ENCODE data around the gene IL6R. TPM values are rescaled to one million over a fixed set of nuclear protein-coding genes. Genes with fewer than 3 reads are reported as not detected.

The IL6R gene
- total and polyA plus RNA-seq, 8 donors: 1.9 to 73.9 (median 21.1) TPM

GRCh38 chr1:154503898-154504297 lies 98.8 kb downstream of the IL6R start:
- peaks cover 18 to 75% (median 39%) of the 10 kb centered on the region in 3 donors for H3K27me3 ChIP-seq
- H3K4me3 ChIP-seq: no peak overlapping the region
- peaks cover 15 to 21% (median 17%) of the 10 kb centered on the region in 4 donors for H3K4me1 ChIP-seq
- H3K27ac ChIP-seq: no peak overlapping the region
- intact Hi-C loops (cut with DNase I; ENCODE audit: low total_unique reads): no loop called here
- TF ChIP-seq EP300 (IDR thresholded peaks at IDR 0.05) (no peak), POLR2A (IDR thresholded peaks at IDR 0.05) (no peak), POLR2AphosphoS5 (IDR thresholded peaks at IDR 0.05) (no peak)
- TF ChIP-seq, protein P1, sequence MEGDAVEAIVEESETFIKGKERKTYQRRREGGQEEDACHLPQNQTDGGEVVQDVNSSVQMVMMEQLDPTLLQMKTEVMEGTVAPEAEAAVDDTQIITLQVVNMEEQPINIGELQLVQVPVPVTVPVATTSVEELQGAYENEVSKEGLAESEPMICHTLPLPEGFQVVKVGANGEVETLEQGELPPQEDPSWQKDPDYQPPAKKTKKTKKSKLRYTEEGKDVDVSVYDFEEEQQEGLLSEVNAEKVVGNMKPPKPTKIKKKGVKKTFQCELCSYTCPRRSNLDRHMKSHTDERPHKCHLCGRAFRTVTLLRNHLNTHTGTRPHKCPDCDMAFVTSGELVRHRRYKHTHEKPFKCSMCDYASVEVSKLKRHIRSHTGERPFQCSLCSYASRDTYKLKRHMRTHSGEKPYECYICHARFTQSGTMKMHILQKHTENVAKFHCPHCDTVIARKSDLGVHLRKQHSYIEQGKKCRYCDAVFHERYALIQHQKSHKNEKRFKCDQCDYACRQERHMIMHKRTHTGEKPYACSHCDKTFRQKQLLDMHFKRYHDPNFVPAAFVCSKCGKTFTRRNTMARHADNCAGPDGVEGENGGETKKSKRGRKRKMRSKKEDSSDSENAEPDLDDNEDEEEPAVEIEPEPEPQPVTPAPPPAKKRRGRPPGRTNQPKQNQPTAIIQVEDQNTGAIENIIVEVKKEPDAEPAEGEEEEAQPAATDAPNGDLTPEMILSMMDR (IDR thresholded peaks at IDR 0.05): no peak
- peaks cover 0 to 17% (median 10%) of the 10 kb centered on the region in 4 donors for H3K9me3 ChIP-seq
- no peaks in the 10 kb centered on the region for H3K36me3 ChIP-seq
- WGBS, 5 donors: 76 to 85% (median 80%) methylated on average over 5 of the region's 5 CpGs
- no peak for DNase-seq

DNA sequence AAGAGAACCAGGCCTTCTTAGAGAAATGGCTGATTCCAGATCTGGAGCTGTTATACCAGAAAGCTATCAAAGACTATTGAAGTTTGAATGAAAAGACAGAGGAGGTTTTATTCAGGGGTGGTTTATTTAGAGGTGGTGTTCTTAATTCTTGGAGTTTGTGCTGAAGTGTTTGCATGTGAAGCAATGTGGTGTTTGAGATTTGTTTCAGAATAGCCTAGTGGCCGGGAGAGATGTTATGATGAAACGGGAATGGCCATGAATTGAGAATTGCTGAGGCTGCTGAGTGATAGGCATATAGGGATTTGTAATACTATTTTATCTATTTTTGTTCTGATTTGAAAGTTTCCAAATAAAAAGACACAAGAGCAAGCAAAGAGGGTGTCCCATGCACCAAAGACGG lies 107.6 kb downstream of the IL6R start:
- H3K36me3 ChIP-seq: no peaks in the 10 kb centered on the region
- H3K27ac ChIP-seq: no peak overlapping the region
- H3K4me3 ChIP-seq: no peak overlapping the region
- H3K27me3 ChIP-seq: peaks cover 0 to 13% (median 0%) of the 10 kb centered on the region in 3 donors
- TF ChIP-seq POLR2A (IDR thresholded peaks at IDR 0.05) (no peak), POLR2AphosphoS5 (IDR thresholded peaks at IDR 0.05) (no peak), EP300 (IDR thresholded peaks at IDR 0.05) (no peak)
- TF ChIP-seq, protein P1 (IDR thresholded peaks at IDR 0.05): no peak
- H3K9me3 ChIP-seq: no peaks in the 10 kb centered on the region
- WGBS, 5 donors: 84 to 93% (median 90%) methylated on average over 3 of the region's 3 CpGs
- DNase-seq: no peak
- no peaks in the 10 kb centered on the region for H3K4me1 ChIP-seq
- intact Hi-C loops (cut with DNase I; ENCODE audit: low total_unique reads): no loop called here

DNA sequence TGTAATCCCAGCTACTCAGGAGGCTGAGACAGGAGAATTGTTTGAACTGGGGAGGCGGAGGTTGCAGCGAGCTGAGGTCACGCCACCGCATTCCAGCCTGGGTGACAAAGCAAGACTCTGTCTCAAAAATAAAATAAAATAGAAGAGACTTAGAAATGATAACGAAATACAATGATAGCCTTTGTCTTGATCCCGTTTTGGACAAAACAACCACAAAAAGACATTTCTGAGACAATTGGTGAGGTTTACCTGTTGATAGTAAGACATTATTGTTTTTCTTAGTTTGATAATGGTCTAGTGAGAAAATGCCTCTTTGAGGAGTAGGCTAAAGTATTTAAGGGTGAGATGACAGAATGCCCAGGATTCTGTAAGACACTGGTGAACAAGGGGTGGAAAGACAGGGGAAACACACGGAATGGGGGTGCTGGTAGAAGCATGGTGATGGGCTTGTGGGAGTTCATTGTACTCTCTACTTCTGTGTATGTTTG lies 109.0 kb downstream of the IL6R start:
- Histone ChIP-seq H3K27me3 (peaks cover 0 to 13% (median 0%) of the 10 kb centered on the region in 3 donors), H3K27ac (no peak overlapping the region), H3K36me3 (no peaks in the 10 kb centered on the region), H3K9me3 (no peaks in the 10 kb centered on the region), H3K4me1 (no peaks in the 10 kb centered on the region), H3K4me3 (no peak overlapping the region)
- no peak for DNase-seq
- TF ChIP-seq POLR2A (IDR thresholded peaks at IDR 0.05) (no peak), POLR2AphosphoS5 (IDR thresholded peaks at IDR 0.05) (no peak), EP300 (IDR thresholded peaks at IDR 0.05) (no peak)
- TF ChIP-seq, protein P1 (IDR thresholded peaks at IDR 0.05): no peak
- intact Hi-C loops (cut with DNase I; ENCODE audit: low total_unique reads): no loop called here
- WGBS, 5 donors: 72 to 80% (median 76%) methylated on average over 7 of the region's 7 CpGs

- intact Hi-C loops (cut with DNase I; ENCODE audit: low total_unique reads): no loop called here
- TF ChIP-seq EP300 (IDR thresholded peaks at IDR 0.05) (no peak), POLR2AphosphoS5 (IDR thresholded peaks at IDR 0.05) (no peak), POLR2A (IDR thresholded peaks at IDR 0.05) (no peak)
- TF ChIP-seq, protein P1 (IDR thresholded peaks at IDR 0.05): no peak
- H3K36me3 ChIP-seq: no peaks in the 10 kb centered on the region
- H3K27me3 ChIP-seq: peaks cover 0 to 5% (median 0%) of the 10 kb centered on the region in 3 donors
- no peak for DNase-seq
- no peak overlapping the region for H3K4me3 ChIP-seq
- no peak overlapping the region for H3K27ac ChIP-seq
- WGBS, 5 donors: 88 to 96% (median 92%) methylated on average over 11 of the region's 11 CpGs
- no peaks in the 10 kb centered on the region for H3K9me3 ChIP-seq
- peaks cover 0 to 9% (median 2%) of the 10 kb centered on the region in 4 donors for H3K4me1 ChIP-seq
These were observed 112.5 kb downstream of the IL6R start for GRCh38 chr1:154517661-154518060.

Other genes starting within 250 kb of the IL6R start
- 100 to 1,000 TPM in 4 of 5 donors, 10 to 100 TPM in 1; 32.7 to 293 (median 214) TPM for gene TPM3, start 213.2 kb upstream of the IL6R start, total RNA-seq
- 100 to 1,000 TPM; 101 to 364 (median 159) TPM for gene TPM3, start 213.2 kb upstream of the IL6R start, polyA plus RNA-seq
- gene CFAP141, start 199.0 kb upstream of the IL6R start, total RNA-seq: not detected
- not detected for gene CFAP141, start 199.0 kb upstream of the IL6R start, polyA plus RNA-seq
- gene UBAP2L, start 184.4 kb upstream of the IL6R start, total RNA-seq: 100 to 1,000 TPM in 2 of 5 donors, 10 to 100 TPM in 3; 25.2 to 109 (median 90.6) TPM
- gene UBAP2L, start 184.4 kb upstream of the IL6R start, polyA plus RNA-seq: 10 to 100 TPM; 41.1 to 44.8 (median 43.4) TPM
- 100 to 1,000 TPM in 1 of 5 donors, 10 to 100 TPM in 4; 36.2 to 167 (median 61.0) TPM for gene HAX1, start 132.7 kb upstream of the IL6R start, total RNA-seq
- 100 to 1,000 TPM; 100 to 136 (median 120) TPM for gene HAX1, start 132.7 kb upstream of the IL6R start, polyA plus RNA-seq
- gene AQP10, start 84.2 kb upstream of the IL6R start, total RNA-seq: not detected
- not detected for gene AQP10, start 84.2 kb upstream of the IL6R start, polyA plus RNA-seq
- 10 to 100 TPM; 37.4 to 64.2 (median 46.9) TPM for gene ATP8B2, start 79.8 kb upstream of the IL6R start, total RNA-seq
- gene ATP8B2, start 79.8 kb upstream of the IL6R start, polyA plus RNA-seq: 1 to 10 TPM; 5.4 to 6.3 (median 5.5) TPM
- 1 to 10 TPM in 2 of 5 donors, under 1 TPM in 1, not detected in 2; 0.18 to 1.7 (median 1.0) TPM for gene TDRD10, start 96.9 kb downstream of the IL6R start, total RNA-seq
- gene TDRD10, start 96.9 kb downstream of the IL6R start, polyA plus RNA-seq: 1 to 10 TPM in 2 of 3 donors, under 1 TPM in 1; 0.81 to 4.1 (median 2.4) TPM
- 10 to 100 TPM in 2 of 5 donors, 1 to 10 TPM in 2, under 1 TPM in 1; 0.87 to 13.8 (median 4.9) TPM for gene SHE, start 97.1 kb downstream of the IL6R start, total RNA-seq
- gene SHE, start 97.1 kb downstream of the IL6R start, polyA plus RNA-seq: 1 to 10 TPM; 2.9 to 5.2 (median 4.0) TPM
- 100 to 1,000 TPM in 1 of 5 donors, 10 to 100 TPM in 4; 20.4 to 137 (median 24.2) TPM for gene UBE2Q1, start 153.3 kb downstream of the IL6R start, total RNA-seq
- gene UBE2Q1, start 153.3 kb downstream of the IL6R start, polyA plus RNA-seq: 10 to 100 TPM; 25.0 to 32.8 (median 31.9) TPM
- gene CHRNB2, start 162.4 kb downstream of the IL6R start, total RNA-seq: under 1 TPM in 2 of 5 donors, not detected in 3; under 0.01 to 0.37 TPM
- gene CHRNB2, start 162.4 kb downstream of the IL6R start, polyA plus RNA-seq: under 1 TPM in 2 of 3 donors, not detected in 1; 0.12 to 0.38 TPM
- 100 to 1,000 TPM in 3 of 5 donors, 10 to 100 TPM in 2; 35.6 to 173 (median 110) TPM for gene ADAR, start 202.8 kb downstream of the IL6R start, total RNA-seq
- gene ADAR, start 202.8 kb downstream of the IL6R start, polyA plus RNA-seq: 10 to 100 TPM; 23.6 to 31.3 (median 26.8) TPM